HG02885 (cell line): Measurements from ENCODE around the gene EME2.
"Not testable (repeated sequence)": the region's sequence is repeated elsewhere in the genome, so short reads cannot be mapped to it uniquely, and the experiment has no call there.

Experiments used
- ATAC-seq: cut with Tn5 transposase; IDR thresholded peaks from one replicate; pipeline ENCODE4 v1.9.1; 2021; ENCODE audit warnings: mild to moderate bottlenecking; ENCODE audit not compliant: unreplicated experiment, poor library complexity

Gene EME2

GRCh38 chr16:1772362-1772907 is at the start of gene EME2:
TSS of gene EME2 (plus strand) at chr16:1772810. CDS start at chr16:1773228, 418 bp downstream.
- peak; percentile 10 for ATAC-seq

GRCh38 chr16:1723450-1724147 is 49.0 kb upstream of the EME2 start:
- no peak for ATAC-seq

- no peak for ATAC-seq
Observed at GRCh38 chr16:1724491-1724890, 48.1 kb upstream of the EME2 start.

DNA sequence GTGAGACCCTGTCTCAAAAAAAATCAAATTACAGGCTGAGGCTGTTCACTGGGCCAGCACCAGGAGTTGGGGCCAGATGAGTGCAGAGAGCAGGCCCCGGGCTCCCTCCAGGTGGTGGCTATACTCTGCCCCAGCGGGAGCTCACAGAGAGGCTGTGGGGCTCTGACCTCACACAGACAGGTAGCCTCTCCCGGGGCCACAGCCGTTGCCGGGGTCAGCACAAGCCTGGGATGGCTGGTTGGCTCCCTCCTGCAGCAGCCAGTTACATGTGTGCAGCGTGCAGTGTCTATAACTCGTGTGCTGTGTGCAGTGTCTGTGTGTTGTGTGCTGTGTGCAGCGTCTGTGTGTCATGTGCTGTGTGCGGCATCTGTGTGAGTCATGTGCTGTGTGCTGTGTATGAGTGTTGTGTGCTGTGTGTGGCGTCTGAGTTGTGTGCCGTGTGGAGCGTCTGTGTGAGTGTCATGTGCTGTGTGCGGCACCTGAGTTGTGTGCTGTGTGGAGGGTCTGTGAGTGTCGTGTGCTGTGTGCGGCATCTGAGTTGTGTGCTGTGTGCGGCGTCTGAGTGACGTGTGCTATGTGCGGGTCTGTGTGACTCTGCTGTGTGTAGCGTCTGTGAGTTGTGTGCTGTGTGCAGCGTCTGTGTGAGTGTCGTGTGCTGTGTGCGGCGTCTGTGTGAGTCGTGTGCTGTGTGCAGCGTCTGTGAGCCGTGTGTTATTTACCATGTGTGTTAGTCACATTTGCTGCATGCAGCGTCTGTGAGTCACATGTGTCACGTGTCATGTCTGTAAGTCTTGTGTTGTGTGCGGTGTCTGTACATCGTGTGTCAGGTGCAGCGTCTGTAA is 45.7 kb upstream of the EME2 start:
- ATAC-seq, result no peak

DNA sequence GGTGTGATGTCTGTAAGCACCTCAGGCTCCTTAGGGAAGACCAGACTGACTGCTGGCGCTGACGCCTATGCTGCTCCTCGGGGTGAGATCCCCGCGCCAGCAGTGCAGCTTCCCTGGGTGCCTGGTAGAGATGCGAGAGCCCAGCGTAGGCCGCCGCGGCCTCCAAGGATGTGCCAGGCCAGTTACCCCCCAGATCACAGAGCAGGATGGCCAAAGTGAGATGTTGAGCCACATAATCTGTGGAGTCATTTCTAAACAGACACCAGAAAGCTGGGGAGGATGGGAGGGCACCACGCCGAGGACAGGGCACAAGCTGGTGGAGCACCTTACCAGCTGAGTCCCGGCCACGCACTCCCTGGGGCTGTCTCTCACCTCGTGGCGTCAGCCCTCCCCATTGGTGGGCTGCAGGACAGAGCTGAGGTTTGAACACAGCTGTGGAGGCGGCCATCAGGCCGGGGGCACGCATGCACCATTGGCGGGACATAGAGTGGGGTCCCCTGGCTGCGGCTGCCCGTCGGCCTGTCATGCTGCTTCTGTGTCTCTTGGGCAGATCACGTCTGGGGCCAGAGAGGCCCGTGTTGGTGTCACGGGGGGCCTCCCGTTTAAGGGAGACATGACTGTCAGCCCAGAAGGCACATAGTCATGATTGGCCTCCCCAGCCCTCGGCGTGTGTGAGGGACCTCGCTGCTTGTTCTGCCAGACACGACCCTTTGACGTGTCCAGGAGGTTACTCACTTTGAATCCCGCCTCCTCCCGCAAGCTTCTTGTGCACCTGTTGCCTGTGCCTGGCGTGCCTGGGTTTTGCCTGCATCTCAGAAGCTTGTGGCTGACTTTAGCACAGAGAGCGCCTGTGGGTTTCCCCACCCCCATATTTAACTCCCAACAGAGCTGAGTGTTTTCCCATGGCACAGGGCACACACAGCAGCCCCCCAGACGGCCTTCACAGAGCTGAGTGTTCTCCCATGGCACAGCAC is 44.7 kb upstream of the EME2 start:
- ATAC-seq, result no peak

GRCh38 chr16:1729026-1729425 is 43.6 kb upstream of the EME2 start:
- ATAC-seq, result no peak

- ATAC-seq, result no peak
Observed at GRCh38 chr16:1729445-1729844, 43.2 kb upstream of the EME2 start.

- no peak for ATAC-seq
Observed at GRCh38 chr16:1731073-1731472, 41.5 kb upstream of the EME2 start.

GRCh38 chr16:1731603-1732002 is 41.0 kb upstream of the EME2 start:
- ATAC-seq, result no peak

DNA sequence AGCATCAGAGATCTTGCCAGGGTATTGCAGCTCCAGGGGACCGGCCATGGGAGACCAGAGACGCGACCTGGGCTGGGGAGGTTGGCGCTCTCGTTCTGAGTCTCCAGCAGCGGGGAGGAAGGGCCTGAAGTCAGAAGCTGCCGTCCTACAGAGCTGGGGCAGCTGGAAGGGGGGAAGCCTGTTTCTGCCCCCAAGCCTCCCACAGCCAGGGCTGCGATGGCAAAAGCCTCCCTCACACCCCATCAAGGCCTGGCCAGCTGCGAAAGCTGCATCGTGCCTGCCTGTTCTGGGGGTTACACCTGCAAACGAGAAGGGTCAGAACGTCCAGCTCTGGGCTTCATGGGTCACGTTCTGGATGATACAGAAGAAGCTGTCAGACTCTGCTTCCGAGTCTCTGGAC is 40.5 kb upstream of the EME2 start:
- no peak for ATAC-seq

DNA sequence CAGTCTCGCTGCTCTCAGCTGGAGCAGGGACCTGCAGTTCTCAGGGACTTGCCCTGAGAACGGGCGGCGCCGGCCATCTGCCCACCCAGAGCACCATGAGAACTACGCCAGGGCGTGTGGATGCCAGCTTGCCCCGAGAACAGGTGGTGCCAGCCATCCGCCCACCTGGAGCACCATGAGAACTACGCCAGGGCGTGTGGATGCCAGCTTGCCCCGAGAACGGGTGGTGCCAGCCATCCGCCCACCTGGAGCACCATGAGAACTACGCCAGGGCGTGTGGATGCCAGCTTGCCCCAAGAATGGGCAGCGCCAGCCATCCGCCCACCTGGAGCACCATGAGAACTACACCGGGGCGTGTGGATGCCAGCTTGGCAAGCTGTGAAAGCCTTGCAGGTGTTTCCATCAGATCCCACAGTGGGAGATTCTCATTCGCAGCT is 40.0 kb upstream of the EME2 start:
- ATAC-seq, result not testable (repeated sequence)

- ATAC-seq, result no peak
Observed at GRCh38 chr16:1734123-1734522, 38.5 kb upstream of the EME2 start.

DNA sequence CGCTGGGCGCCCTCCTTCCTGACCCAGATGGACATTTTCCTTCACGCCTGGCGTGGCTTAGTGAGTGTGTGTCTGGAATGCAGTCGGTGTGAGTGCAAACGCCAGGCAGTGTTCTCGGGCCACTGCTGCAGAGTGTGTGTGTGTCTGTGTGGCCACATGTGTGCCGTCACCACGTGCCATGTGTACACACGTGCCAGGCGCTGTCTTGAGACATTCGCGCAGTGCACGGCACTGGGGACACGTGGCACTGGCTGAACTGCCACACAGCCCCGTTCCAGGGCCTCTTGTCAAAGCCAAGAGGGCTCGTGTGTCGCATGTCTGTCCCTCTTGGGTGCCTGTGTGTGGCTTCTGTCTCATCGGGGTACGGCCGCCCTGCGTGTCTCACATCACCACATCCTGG is 37.8 kb upstream of the EME2 start:
- no peak for ATAC-seq

DNA sequence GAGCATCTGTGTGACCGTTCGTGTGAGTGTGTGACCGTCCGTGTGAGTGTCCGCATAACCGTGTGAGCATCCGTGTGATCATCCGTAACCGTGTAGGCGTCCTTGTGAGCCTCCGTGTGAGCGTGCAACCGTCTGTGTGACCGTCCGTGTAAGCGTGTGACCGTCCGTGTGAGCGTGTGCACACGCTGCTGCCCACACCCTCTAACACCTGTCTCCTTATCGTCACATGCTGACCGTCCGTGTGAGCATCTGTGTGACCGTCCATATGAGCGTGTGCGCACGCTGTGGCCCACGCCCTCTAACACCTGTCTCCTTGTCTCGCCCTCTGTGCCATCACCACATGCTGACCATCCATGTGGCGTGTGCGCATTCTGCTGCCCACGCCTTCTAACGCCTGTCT is 32.4 kb upstream of the EME2 start:
- no peak for ATAC-seq

- ATAC-seq, result no peak
Observed at GRCh38 chr16:1740781-1741490, 31.7 kb upstream of the EME2 start.

DNA sequence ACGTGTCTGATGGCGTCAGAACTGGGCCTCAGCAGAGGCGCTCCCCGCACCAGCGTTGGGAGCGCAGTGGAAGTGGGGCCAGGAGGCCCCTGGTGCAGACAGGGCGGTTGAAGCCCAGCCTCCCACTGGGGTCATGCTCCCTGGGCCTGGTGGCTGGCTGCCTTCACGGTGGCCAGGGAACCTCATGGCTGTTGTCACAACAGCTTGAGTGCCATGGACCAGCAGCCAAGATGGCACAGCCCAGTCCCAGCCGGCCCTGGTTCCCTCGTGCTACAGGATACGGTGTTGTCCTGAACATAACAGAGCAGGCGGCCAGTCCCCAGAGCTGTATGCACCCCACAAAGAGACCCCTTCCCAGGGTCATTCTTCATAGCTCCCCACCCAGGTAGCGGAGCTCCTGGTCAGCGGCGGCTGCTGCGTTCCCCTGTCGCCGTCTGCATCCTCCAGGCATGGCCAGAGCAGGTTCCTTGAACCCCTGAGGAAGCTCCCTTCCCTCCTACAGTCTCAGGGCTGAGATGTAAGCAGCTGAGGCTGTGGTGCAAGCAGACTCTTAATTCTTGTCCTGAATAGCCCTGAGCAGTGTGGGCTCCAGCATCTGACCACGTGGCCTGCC is 31.0 kb upstream of the EME2 start:
- ATAC-seq, result no peak

- ATAC-seq, result no peak
Observed at GRCh38 chr16:1743376-1744337, 29.0 kb upstream of the EME2 start.

GRCh38 chr16:1744338-1744840 is 28.2 kb upstream of the EME2 start:
- ATAC-seq, result no peak
